ENCODE results near the gene PHF2.

GRCh38 chr9:93623753-93624152 is 47.4 kb downstream of the PHF2 start:
- no peak for TF ChIP-seq CTCF (IDR thresholded peaks at IDR 0.05)
- no peak for TF ChIP-seq POLR2AphosphoS5 (IDR thresholded peaks at IDR 0.05)

Data from breast epithelium (tissue), 3 donors.